Medulla oblongata (tissue), 1 donor: ENCODE measurements around the gene ANO9.
A peak's percentile ranks its signal among the peaks of the same experiment; 100 is the strongest.
"Not testable (repeated sequence)": the region's sequence is repeated elsewhere in the genome, so short reads cannot be mapped to it uniquely, and the experiment has no call there.

Experiments
- DNase-seq: peaks from one replicate; pipeline ENCODE4 v3.0.0-alpha.2; 2015; ENCODE audit errors: extremely low spot score

The ANO9 gene

GRCh38 chr11:403021-403760 lies 38.6 kb downstream of the ANO9 start:
- DNase-seq = no peak

- DNase-seq = not testable (repeated sequence)
These were observed 40.6 kb downstream of the ANO9 start for GRCh38 chr11:401196-401595.

- no peak for DNase-seq
These were observed 41.5 kb downstream of the ANO9 start for GRCh38 chr11:400241-400689.

- no peak for DNase-seq
These were observed 42.0 kb downstream of the ANO9 start for GRCh38 chr11:399731-400211.

GRCh38 chr11:398826-399225 lies 43.0 kb downstream of the ANO9 start:
- no peak for DNase-seq

- DNase-seq = peak; percentile 28
These were observed 44.8 kb downstream of the ANO9 start for GRCh38 chr11:396948-397548.

GRCh38 chr11:396511-396947 lies 45.3 kb downstream of the ANO9 start:
- no peak for DNase-seq

- DNase-seq = no peak
These were observed 45.9 kb downstream of the ANO9 start for GRCh38 chr11:395866-396265.

- DNase-seq = no peak
These were observed 46.8 kb downstream of the ANO9 start for GRCh38 chr11:394858-395655.

- DNase-seq = no peak
These were observed 47.6 kb downstream of the ANO9 start, which contains the start of gene PKP3 for GRCh38 chr11:394034-394857. PKP3 (plus strand) TSS chr11:394209; CDS start chr11:394293, 84 bp downstream.

GRCh38 chr11:393219-394033 lies 48.4 kb downstream of the ANO9 start:
- no peak for DNase-seq

- DNase-seq = no peak
These were observed 49.6 kb downstream of the ANO9 start for GRCh38 chr11:392102-392777.

GRCh38 chr11:391117-392017 lies 50.4 kb downstream of the ANO9 start:
- no peak for DNase-seq

GRCh38 chr11:390175-390574 lies 51.6 kb downstream of the ANO9 start:
- DNase-seq = no peak

- not testable (repeated sequence) for DNase-seq
These were observed 52.4 kb downstream of the ANO9 start for GRCh38 chr11:389369-389768.

GRCh38 chr11:387193-387793 lies 54.5 kb downstream of the ANO9 start:
- no peak for DNase-seq

- no peak for DNase-seq
These were observed 55.3 kb downstream of the ANO9 start for GRCh38 chr11:386483-386882.

GRCh38 chr11:385594-386351 lies 56.0 kb downstream of the ANO9 start:
- no peak for DNase-seq
